NK-92 (cell line): ENCODE results near the gene DPH6.
"Not testable (repeated sequence)": the region's sequence is repeated elsewhere in the genome, so short reads cannot be mapped to it uniquely, and the experiment has no call there.

Experiments
- DNase-seq: peaks from one replicate; lab custom pipeline; 2025; ENCODE audit not compliant: unreplicated experiment; lab: John Stamatoyannopoulos, UW

DPH6 gene

DNA sequence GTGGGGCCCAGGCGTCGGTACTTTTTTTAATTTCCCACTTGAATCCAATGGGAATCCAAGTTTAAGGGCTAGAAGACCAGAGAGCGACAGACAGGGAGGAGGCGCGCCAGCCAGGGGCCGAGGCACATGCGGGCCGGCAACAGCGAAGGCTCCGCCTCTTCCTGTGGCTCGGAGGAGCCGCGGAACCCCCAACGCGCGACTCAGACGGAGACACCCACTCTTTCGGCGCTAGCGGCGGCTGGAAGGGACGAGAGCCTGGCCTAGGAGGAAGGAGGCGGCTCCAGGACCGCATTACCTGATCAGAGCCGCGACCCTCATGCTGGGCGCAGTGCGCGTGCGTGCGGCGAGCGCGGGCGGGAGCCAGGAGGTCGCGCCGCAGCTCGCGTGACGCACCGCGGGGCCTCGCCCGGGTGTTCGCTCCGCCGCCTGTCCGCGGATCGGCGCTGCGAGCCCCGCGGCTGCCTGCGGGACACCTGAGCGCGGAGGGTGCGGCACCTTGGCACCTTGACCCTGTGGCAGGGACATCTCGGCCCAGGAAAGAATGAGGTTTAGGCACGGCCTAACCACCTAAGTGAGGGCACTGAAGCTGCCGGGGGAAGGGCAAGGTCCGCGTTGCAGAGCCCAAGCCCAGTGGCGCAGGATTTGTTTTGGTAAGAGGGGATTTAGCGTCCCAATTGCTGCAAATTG, at the start of gene DPH6:
DPH6 (minus strand) TSS at position 342 of the 687 bp plus-strand sequence; CDS start at position 318, 24 bp downstream.
- DNase-seq: no peak

DNA sequence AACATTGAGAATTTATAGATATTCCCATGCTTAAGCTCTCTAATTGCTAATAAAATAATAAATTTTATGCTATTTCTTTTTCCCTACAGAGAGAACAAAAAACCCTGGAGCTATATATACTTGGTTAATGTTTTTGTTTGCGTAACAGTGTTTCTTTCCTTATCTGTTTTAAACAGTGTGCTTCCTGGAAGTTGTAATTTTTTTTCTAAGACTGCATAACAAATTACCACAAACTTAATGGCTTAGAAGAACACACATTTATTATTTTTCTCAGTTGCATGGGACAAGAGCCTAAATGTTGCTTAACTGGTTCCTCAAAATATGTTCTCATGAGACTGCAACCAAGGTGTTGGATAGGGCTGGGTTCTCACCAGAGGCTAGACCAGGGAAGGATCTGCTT, 49.7 kb upstream of the DPH6 start:
- DNase-seq: no peak

- DNase-seq: not testable (repeated sequence)
Measured at GRCh38 chr15:35591987-35592386, 46.0 kb upstream of the DPH6 start.

DNA sequence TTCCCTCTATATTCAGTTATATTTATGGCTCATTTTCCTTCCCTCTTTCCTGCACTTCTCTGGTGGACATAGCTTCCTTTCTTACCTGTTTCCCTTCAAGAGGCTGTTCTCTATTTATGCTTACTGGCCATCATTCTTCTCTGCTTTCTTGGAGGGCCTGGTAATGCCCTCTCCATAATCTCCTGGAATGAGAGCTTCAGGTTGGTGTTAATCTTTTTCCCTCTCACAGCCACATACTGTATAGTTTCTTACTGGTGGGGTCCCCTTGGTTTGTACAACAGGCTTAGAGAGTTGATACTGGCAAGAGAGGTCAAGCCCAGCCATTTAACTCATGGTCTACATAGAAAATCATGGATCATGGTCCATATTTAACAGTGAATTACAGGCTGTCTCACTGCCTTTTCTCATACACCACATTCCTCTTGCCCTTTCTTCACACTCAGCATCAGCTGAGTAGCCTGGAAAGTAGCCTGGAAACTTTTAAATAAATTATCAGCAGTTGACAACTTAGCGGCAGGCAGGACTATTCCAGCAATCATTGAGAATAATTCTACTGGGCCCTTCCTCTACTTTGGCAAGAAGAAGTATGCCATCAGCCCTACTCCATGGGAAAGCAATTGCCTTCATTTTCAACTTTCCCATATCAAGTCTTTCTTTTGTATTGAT, 38.0 kb upstream of the DPH6 start:
- DNase-seq: no peak

GRCh38 chr15:35580606-35581005, 34.6 kb upstream of the DPH6 start:
- no peak for DNase-seq

GRCh38 chr15:35567392-35567791, 21.4 kb upstream of the DPH6 start:
- no peak for DNase-seq

- no peak for DNase-seq
Measured at GRCh38 chr15:35566991-35567390, 21.0 kb upstream of the DPH6 start.

- no peak for DNase-seq
Measured at GRCh38 chr15:35565901-35566300, 19.9 kb upstream of the DPH6 start.

GRCh38 chr15:35562641-35563040, 16.7 kb upstream of the DPH6 start:
- no peak for DNase-seq

DNA sequence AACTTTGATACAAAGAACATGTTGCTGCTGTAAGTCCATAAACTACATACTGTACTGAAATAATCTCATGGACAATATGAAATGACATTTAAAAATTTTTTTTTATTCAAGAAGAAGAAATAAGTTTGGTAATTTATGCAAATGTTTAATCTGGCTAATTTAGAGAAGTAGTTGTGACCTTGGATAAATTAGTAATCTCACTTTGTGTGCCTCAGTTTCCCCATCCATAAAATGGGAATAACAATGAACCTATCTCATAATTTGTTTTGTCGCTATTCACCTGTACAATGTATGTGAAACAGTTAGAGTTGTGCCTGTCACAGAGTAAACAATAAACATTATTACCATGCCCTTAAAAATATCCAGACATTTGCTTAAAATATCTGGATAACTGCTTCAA, 15.3 kb upstream of the DPH6 start:
- DNase-seq: no peak

GRCh38 chr15:35560870-35561269, 14.9 kb upstream of the DPH6 start:
- no peak for DNase-seq

GRCh38 chr15:35560258-35560657, 14.3 kb upstream of the DPH6 start:
- DNase-seq: no peak

DNA sequence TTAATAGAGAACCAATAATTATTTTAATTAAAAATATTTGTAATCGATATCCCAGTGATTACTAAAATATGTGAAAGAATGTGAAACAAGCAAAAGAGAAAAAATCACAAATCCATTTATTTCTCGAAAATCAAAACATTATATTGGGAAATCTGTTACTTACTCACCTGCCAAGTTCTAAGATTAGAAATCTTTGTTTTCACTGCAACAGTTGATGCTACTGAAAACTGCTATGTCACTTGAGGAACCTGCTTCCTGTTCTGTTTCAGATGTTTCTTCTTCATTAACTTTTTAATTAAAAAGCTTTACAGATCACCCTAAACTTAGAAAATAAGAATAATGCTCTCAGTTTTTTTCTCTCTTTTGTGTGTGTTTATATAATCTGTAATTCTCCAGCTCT, 13.7 kb upstream of the DPH6 start:
- DNase-seq: no peak

DNA sequence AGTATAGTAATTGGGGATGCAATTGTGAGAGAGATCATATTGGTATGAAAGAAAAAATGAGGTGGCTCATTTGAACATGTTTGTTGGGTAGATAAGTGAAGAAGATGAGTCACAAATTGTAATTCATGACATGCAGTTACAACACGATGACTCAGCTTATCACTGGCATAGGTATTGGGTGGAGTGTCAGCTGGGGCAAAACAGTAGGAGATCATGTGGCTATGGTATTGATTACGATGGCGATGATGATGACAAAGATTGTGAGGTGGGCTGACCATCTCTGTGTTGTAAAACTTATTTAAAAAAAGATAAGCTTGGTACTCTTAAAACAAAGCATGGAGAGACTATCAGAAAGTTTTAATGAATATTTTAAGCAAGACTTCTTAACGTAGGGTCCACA, 11.6 kb upstream of the DPH6 start:
- DNase-seq: no peak

DNA sequence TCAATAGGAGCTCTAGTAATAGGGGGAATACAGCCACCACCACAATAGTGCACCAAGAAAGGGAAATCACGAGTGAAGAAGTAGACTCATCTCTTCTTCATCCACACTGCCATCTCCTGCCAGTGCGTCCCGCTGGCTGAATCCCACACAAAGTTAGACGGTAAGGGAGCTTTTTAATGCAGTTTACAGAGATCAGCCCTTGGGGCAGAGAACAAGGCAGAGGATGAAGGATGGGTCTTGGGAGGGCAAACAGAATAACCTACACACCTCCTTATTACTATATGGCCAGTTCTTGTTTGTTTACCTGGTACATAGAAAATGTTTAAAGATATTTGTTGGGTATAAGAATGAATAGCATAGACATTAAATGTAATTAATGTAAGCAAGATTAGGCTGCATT, 11.0 kb upstream of the DPH6 start:
- DNase-seq: no peak

GRCh38 chr15:35555244-35555643, 9.3 kb upstream of the DPH6 start:
- DNase-seq: no peak

DNA sequence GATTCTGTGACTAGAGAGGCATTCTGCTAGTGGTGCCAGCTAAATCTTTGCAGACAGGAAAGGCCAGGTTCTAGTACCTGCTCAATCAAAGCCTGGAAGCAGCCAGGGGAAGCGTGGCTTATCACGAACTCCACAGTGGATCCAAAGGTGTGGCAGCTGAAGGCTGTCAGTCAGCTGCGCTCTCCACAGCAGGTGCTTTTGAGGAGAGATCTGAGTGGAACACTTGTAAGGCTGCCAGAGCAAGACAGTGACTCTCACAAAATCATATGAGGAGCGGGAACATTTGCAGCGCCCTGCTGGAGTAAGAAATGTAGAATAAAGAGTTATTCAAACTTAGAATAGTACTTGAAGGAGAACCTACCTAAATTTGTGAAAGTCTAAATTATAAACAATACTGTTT, 5.0 kb upstream of the DPH6 start:
- no peak for DNase-seq

- no peak for DNase-seq
Measured at GRCh38 chr15:35549567-35549966, 3.6 kb upstream of the DPH6 start.

GRCh38 chr15:35548435-35548834, 2.5 kb upstream of the DPH6 start:
- no peak for DNase-seq

DNA sequence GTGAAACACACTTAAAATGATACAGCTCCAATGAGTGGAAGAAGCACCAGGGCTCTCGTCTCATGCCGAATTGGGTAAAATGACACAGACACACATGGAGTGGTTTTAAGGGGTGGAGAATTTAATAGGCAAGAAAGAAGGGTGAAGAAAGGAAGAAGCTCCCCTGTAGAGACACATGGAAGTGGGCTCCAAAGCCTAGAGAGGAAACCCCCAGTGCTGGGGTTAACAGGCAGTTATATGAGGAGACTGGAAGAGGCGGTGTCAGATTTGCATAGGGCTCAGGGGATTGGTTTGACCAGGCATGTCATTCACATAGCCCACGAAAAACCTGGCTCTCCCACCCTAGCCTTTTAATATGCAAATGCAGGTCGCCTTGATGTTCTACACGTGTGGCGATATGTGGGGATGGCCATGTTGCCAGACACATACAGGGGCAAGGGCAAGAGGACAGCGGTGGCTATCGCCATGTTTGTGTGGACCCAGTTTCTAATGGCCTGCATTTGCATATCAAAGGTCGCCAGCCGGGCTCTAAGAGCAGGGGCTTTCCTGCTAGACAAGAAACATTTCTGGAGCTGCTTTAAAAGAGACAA, 1.9 kb upstream of the DPH6 start:
- no peak for DNase-seq

- no peak for DNase-seq
Measured at GRCh38 chr15:35546511-35547381, 781 bp upstream of the DPH6 start.
